ENCODE results near the gene MYO9B.

Gene MYO9B

GRCh38 chr19:17110599-17110966 lies 35.0 kb downstream of the MYO9B start:
- no peak for DNase-seq (ENCODE audit: low read depth)
- TF ChIP-seq, protein P1, sequence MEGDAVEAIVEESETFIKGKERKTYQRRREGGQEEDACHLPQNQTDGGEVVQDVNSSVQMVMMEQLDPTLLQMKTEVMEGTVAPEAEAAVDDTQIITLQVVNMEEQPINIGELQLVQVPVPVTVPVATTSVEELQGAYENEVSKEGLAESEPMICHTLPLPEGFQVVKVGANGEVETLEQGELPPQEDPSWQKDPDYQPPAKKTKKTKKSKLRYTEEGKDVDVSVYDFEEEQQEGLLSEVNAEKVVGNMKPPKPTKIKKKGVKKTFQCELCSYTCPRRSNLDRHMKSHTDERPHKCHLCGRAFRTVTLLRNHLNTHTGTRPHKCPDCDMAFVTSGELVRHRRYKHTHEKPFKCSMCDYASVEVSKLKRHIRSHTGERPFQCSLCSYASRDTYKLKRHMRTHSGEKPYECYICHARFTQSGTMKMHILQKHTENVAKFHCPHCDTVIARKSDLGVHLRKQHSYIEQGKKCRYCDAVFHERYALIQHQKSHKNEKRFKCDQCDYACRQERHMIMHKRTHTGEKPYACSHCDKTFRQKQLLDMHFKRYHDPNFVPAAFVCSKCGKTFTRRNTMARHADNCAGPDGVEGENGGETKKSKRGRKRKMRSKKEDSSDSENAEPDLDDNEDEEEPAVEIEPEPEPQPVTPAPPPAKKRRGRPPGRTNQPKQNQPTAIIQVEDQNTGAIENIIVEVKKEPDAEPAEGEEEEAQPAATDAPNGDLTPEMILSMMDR (conservative IDR thresholded peaks at IDR 0.05; ENCODE audit: low read length) = no peak
- H3K4me3 ChIP-seq (ENCODE audit: low read length) = no peak overlapping the region

DNA sequence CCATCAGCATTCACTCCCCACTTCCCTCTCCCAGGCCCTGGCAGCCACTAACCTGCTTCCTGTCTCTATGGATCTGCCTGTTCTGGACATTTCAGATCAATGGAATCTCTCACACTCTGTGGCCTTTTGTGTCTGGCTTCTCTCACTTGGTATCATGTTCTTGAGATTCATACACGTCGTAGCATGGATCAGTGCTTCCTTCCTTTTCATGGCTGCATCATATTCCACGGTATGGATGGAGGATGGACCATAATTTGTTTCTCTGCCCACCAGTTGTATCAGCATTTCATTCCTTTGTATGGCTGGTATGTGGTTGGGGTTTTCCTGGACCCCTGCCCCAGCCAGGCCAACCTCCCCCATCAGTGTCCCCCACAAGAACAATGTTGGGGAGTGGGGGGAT lies 36.2 kb downstream of the MYO9B start:
- no peak overlapping the region for H3K4me3 ChIP-seq (ENCODE audit: low read length)
- TF ChIP-seq, protein P1 (conservative IDR thresholded peaks at IDR 0.05; ENCODE audit: low read length) = no peak
- DNase-seq (ENCODE audit: low read depth) = no peak

GRCh38 chr19:17112271-17112670 lies 36.7 kb downstream of the MYO9B start:
- TF ChIP-seq, protein P1 (conservative IDR thresholded peaks at IDR 0.05; ENCODE audit: low read length) = no peak
- DNase-seq (ENCODE audit: low read depth) = no peak
- no peak overlapping the region for H3K4me3 ChIP-seq (ENCODE audit: low read length)

GRCh38 chr19:17112700-17113099 lies 37.1 kb downstream of the MYO9B start:
- H3K4me3 ChIP-seq (ENCODE audit: low read length) = no peak overlapping the region
- TF ChIP-seq, protein P1 (conservative IDR thresholded peaks at IDR 0.05; ENCODE audit: low read length) = no peak
- no peak for DNase-seq (ENCODE audit: low read depth)

DNA sequence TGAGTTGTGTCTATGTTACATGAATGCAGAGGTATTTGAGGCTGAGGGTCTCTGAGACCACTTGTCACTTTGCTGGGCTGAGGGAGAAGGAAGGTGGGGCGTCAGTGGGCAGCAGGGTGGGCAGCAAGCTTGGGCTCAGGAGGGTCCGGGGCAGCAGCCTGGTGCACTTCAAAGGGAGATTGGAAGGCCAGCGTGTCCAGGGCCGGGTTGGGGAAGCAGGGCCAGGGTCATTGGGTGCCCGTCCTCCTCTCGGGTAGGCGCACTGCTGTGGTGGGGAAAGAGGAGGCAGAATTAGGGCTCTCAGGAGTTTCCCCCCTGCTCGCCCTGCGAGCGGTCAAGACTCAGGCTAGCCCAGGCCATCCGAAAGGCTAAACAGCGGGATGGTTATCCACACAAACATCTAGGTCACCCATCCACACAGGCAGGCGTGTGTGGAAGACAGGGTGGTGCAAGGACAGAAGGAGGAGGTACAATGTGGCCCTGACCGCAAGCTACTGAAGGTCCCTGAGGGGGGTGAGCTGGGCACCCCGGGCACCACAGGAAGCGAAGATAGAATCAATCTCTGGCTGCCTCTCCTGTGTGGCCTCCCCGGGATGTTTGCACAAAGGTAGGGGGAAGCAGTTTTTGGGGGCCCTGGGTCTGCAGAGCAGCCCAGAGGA lies 37.7 kb downstream of the MYO9B start:
- TF ChIP-seq, protein P1 (conservative IDR thresholded peaks at IDR 0.05; ENCODE audit: low read length) = no peak
- no peak overlapping the region for H3K4me3 ChIP-seq (ENCODE audit: low read length)
- DNase-seq (ENCODE audit: low read depth) = no peak

DNA sequence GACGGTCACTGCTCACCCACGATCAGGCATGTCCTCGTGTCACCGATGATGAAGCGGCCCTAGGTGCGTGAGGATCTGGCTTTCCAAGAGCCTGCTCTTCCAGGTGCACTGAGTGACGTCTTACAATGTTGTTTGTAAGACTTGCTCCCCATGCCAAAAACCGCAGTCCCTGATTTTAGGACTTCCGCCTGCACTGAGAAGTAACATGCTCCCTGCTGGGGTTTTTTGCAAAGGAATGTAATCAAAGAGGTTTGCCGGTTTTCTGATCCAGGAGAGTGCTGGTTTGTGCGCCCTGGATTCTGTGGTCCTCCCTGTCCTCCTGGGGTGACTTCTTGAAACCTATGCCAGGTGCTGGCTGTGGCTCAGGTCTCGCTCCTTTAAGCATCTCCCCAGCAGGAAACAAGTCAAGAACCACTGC lies 38.8 kb downstream of the MYO9B start:
- no peak for DNase-seq (ENCODE audit: low read depth)
- TF ChIP-seq, protein P1 (conservative IDR thresholded peaks at IDR 0.05; ENCODE audit: low read length) = no peak
- no peak overlapping the region for H3K4me3 ChIP-seq (ENCODE audit: low read length)

DNA sequence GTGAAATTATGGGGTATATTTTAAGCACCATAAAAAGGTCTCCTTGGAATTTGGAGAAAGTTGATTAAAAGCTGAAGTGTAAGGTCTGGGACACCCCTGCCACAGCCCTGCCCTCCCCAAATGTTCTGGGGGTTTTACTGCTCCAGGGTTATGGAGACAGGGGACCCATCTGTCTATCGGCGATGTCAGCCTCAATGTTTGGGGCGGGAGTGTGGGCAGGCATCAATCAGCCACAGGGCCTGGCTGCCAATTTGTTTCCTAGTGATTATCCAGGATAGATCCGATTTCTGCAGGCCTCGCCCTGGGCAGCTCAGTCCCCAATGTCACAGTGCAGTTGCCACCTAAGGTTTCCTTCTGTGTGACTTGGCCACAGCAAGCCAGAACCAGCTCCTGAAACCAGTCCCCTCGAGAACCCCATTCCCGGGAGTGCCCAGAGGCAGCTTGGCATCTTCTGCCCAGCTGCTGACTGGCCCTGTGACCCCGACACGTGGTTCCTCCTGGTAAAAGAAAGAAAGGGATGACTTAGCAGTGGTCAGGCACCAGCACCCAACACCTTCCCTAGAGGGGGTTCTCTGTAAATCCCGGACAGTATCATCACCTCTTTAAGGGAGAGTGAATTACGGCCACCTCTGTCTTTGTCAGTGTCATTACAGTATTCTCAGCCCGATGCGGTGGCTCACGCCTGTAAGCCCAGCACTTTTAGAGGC lies 41.6 kb downstream of the MYO9B start:
- no peak overlapping the region for H3K4me3 ChIP-seq (ENCODE audit: low read length)
- TF ChIP-seq, protein P1 (conservative IDR thresholded peaks at IDR 0.05; ENCODE audit: low read length) = no peak
- DNase-seq (ENCODE audit: low read depth) = no peak

Data from AG10803 (cell line).